H1 (cell line): ENCODE data around the gene MRRF.

Source experiments
- ASH2L ChIP-seq: fragments of 200-600, 300-600 bp; sonication (generic); IDR thresholded peaks from one replicate; pipeline ENCODE4 v1.7.1; 2017; ENCODE audit warnings: low read length
- BCL11A ChIP-seq, 2 experiments: IDR thresholded peaks; one replicate each; pipeline ENCODE4 v1.6.1; 2011; ENCODE audit warnings: low read depth in 2 of 2, low read length in 2 of 2, mild to moderate bottlenecking in 2 of 2
- CTCF ChIP-seq, 3 experiments: IDR thresholded peaks; 1 replicate in 2 of 3; 2 replicates in 1 of 3; pipeline versions ENCODE4 v1.5.1 to v1.6.1; 2011; ENCODE audit warnings: low read length in 3 of 3, mild to moderate bottlenecking in 3 of 3, inconsistent platforms in 2 of 3, low read depth in 1 of 3, moderate library complexity in 1 of 3; ENCODE audit not compliant: insufficient read depth in 1 of 3; ENCODE audit errors: control extremely low read depth in 1 of 3
- EGR1 ChIP-seq: IDR thresholded peaks from 2 replicates; pipeline ENCODE4 v1.6.1; 2011; ENCODE audit warnings: low read depth, low read length, borderline replicate concordance
- EZH2 ChIP-seq: fragments of 200-600 bp; sonication (generic); IDR thresholded peaks from 2 replicates; pipeline ENCODE4 v1.7.1; 2012; ENCODE audit warnings: low read depth, mild to moderate bottlenecking, moderate library complexity, low read length, inconsistent platforms; ENCODE audit not compliant: severe bottlenecking
- POLR2A ChIP-seq, 2 experiments: IDR thresholded peaks; 1 replicate in 1 of 2; 2 replicates in 1 of 2; pipeline ENCODE4 v1.6.1; 2011; ENCODE audit warnings: low read depth in 2 of 2, low read length in 2 of 2, mild to moderate bottlenecking in 2 of 2; ENCODE audit errors: control extremely low read depth in 1 of 2
- POLR2AphosphoS5 ChIP-seq: IDR thresholded peaks from 2 replicates; pipeline ENCODE4 v1.6.1; 2011; ENCODE audit warnings: low read depth, low read length
- RAD21 ChIP-seq, 2 experiments: IDR thresholded peaks in 1 of 2; conservative IDR thresholded peaks in 1 of 2; 2 replicates each; pipeline ENCODE4 v1.6.1; 2011; ENCODE audit warnings: low read depth in 2 of 2, low read length in 2 of 2, improper control_type of control experiment in 1 of 2, inconsistent platforms in 1 of 2, mild to moderate bottlenecking in 1 of 2, moderate library complexity in 1 of 2
- RNF2 ChIP-seq: fragments of 200-900, 300-1000 bp; sonication (generic); IDR thresholded peaks from 2 replicates; pipeline ENCODE4 v1.7.1; 2016; ENCODE audit warnings: borderline replicate concordance, low read depth, mild to moderate bottlenecking, antibody characterized with exemption, low read length; ENCODE audit not compliant: poor library complexity, severe bottlenecking; ENCODE audit errors: missing control alignments
- SIN3A ChIP-seq, 2 experiments: IDR thresholded peaks in 1 of 2; conservative IDR thresholded peaks in 1 of 2; 2 replicates each; pipeline ENCODE4 v1.6.1; 2011 to 2012; ENCODE audit warnings: low read length in 2 of 2, improper control_type of control experiment in 1 of 2, low read depth in 1 of 2, mild to moderate bottlenecking in 1 of 2
- YY1 ChIP-seq: IDR thresholded peaks from 2 replicates; pipeline ENCODE4 v1.6.1; 2011; ENCODE audit warnings: low read depth, mild to moderate bottlenecking, low read length
- TF ChIP-seq, protein P1 (sequence below): IDR thresholded peaks from 2 replicates; pipeline ENCODE4 v1.6.1; 2011; ENCODE audit warnings: low read length, improper control_type of control experiment

- TF ChIP-seq POLR2A (IDR thresholded peaks at IDR 0.05; ENCODE audit: control extremely low read depth in 1 of 2, low read depth in 2 of 2, low read length in 2 of 2) (no peak), EZH2 (no peak), YY1 (no peak), CTCF (IDR thresholded peaks at IDR 0.05; ENCODE audit: control extremely low read depth in 1 of 3, insufficient read depth in 1 of 3, low read depth in 1 of 3, low read length in 3 of 3) (no peak), RAD21 (IDR thresholded peaks at IDR 0.05 in 1 of 2, conservative IDR thresholded peaks at IDR 0.05 in 1 of 2; ENCODE audit: low read depth in 2 of 2, low read length in 2 of 2) (no peak), ASH2L (no peak), POLR2AphosphoS5 (no peak), EGR1 (no peak), SIN3A (conservative IDR thresholded peaks at IDR 0.05 in 1 of 2, IDR thresholded peaks at IDR 0.05 in 1 of 2; ENCODE audit: low read depth in 1 of 2, low read length in 2 of 2) (no peak), RNF2 (no peak), BCL11A (IDR thresholded peaks at IDR 0.05; ENCODE audit: low read depth in 2 of 2, low read length in 2 of 2) (no peak)
- TF ChIP-seq, protein P1, sequence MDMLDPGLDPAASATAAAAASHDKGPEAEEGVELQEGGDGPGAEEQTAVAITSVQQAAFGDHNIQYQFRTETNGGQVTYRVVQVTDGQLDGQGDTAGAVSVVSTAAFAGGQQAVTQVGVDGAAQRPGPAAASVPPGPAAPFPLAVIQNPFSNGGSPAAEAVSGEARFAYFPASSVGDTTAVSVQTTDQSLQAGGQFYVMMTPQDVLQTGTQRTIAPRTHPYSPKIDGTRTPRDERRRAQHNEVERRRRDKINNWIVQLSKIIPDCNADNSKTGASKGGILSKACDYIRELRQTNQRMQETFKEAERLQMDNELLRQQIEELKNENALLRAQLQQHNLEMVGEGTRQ: no peak
Observed at GRCh38 chr9:122236681-122237080, 28.0 kb upstream of the MRRF start.
